ENCODE results near the gene MAP1LC3B. TPM values are rescaled to one million over a fixed set of nuclear protein-coding genes. Genes with fewer than 3 reads are reported as not detected.

Gene MAP1LC3B
- total RNA-seq, 1 donor from 2014 or later: 39.1 TPM

DNA sequence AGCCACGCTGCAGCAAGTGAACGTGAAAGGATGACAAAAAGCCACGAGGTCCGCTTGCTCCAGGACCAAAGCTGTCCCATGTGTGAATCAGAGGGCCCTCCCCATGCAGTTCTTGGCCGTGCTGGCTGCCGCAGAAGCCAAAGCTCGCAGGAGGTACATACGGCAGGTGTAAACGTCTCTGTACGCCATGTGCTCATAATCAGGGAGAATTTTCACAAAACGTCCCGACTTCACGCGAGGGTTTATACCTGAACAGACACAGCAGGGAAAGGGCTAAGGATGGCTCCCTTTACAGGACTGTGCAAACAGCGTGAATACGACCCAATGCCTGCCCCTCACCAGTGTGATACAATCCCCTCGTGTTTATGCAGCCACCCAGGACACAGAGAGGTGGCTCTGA, 33.9 kb upstream of the MAP1LC3B start:
- Histone ChIP-seq H3K9me3 (ENCODE audit: low read depth) (no peaks in the 10 kb centered on the region), H3K79me2 (ENCODE audit: low read depth) (no peaks in the 10 kb centered on the region), H3K36me3 (no peaks in the 10 kb centered on the region), H3F3A (ENCODE audit: low read depth) (no peaks in the 10 kb centered on the region), H3K9ac (no peak overlapping the region), H3K27me3 (no peaks in the 10 kb centered on the region), H3K4me2 (no peak overlapping the region), H3K27ac (no peak overlapping the region), H3K4me1 (no peaks in the 10 kb centered on the region), H4K20me1 (ENCODE audit: low read depth) (peaks cover 1% of the 10 kb centered on the region), H3K4me3 (no peak overlapping the region), H2AFZ (replicated peaks) (no peak overlapping the region)
- peaks cover 2% of the 10 kb centered on the region for H3K27me3 Mint-ChIP-seq (ENCODE audit: insufficient read depth, low read depth)
- TF ChIP-seq EZH2phosphoT487 (IDR thresholded peaks at IDR 0.05) (no peak), EZH2 (IDR thresholded peaks at IDR 0.05) (no peak)
- TF ChIP-seq, protein P1, sequence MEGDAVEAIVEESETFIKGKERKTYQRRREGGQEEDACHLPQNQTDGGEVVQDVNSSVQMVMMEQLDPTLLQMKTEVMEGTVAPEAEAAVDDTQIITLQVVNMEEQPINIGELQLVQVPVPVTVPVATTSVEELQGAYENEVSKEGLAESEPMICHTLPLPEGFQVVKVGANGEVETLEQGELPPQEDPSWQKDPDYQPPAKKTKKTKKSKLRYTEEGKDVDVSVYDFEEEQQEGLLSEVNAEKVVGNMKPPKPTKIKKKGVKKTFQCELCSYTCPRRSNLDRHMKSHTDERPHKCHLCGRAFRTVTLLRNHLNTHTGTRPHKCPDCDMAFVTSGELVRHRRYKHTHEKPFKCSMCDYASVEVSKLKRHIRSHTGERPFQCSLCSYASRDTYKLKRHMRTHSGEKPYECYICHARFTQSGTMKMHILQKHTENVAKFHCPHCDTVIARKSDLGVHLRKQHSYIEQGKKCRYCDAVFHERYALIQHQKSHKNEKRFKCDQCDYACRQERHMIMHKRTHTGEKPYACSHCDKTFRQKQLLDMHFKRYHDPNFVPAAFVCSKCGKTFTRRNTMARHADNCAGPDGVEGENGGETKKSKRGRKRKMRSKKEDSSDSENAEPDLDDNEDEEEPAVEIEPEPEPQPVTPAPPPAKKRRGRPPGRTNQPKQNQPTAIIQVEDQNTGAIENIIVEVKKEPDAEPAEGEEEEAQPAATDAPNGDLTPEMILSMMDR (IDR thresholded peaks at IDR 0.05): no peak
- no peak overlapping the region for H3K27ac Mint-ChIP-seq
- H3K9me3 Mint-ChIP-seq: no peaks in the 10 kb centered on the region
- H3K4me1 Mint-ChIP-seq: peaks cover 19% of the 10 kb centered on the region
- no peak for DNase-seq (ENCODE audit: low spot score)
- peaks cover 25% of the 10 kb centered on the region for H3K36me3 Mint-ChIP-seq
- no peak overlapping the region for H3K4me3 Mint-ChIP-seq

DNA sequence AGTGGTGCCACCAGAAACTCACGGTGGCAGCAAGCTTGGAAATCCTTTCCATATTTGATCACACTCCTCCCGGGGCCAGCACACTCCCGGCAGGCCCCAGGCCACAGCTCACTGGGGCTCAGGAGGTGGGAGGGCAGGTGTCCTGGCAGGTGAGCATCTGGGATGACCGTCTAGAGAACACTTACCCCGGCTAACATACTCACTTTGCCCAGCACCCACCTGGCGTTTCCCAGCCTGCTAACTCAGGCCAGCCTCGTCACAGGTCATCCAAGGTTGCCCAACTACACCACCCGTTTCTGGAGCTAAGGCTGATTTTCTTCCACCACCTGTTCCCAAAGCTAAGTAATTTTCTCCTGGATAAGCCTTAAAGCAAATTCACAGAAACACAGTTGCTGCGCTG, 33.4 kb upstream of the MAP1LC3B start:
- Histone ChIP-seq H3K79me2 (ENCODE audit: low read depth) (no peaks in the 10 kb centered on the region), H3K27ac (no peak overlapping the region), H4K20me1 (ENCODE audit: low read depth) (no peaks in the 10 kb centered on the region), H3K4me2 (no peak overlapping the region), H3F3A (ENCODE audit: low read depth) (no peaks in the 10 kb centered on the region), H3K36me3 (no peaks in the 10 kb centered on the region), H3K4me3 (no peak overlapping the region), H2AFZ (replicated peaks) (no peak overlapping the region), H3K9me3 (ENCODE audit: low read depth) (no peaks in the 10 kb centered on the region), H3K27me3 (no peaks in the 10 kb centered on the region), H3K9ac (no peak overlapping the region), H3K4me1 (no peaks in the 10 kb centered on the region)
- DNase-seq (ENCODE audit: low spot score): no peak
- H3K9me3 Mint-ChIP-seq: no peaks in the 10 kb centered on the region
- H3K27ac Mint-ChIP-seq: no peak overlapping the region
- peaks cover 27% of the 10 kb centered on the region for H3K36me3 Mint-ChIP-seq
- TF ChIP-seq, protein P1 (IDR thresholded peaks at IDR 0.05): no peak
- TF ChIP-seq EZH2 (IDR thresholded peaks at IDR 0.05): no peak
- TF ChIP-seq EZH2phosphoT487 (IDR thresholded peaks at IDR 0.05): no peak
- H3K4me1 Mint-ChIP-seq: peaks cover 21% of the 10 kb centered on the region
- H3K27me3 Mint-ChIP-seq (ENCODE audit: insufficient read depth, low read depth): peaks cover 2% of the 10 kb centered on the region
- no peak overlapping the region for H3K4me3 Mint-ChIP-seq

DNA sequence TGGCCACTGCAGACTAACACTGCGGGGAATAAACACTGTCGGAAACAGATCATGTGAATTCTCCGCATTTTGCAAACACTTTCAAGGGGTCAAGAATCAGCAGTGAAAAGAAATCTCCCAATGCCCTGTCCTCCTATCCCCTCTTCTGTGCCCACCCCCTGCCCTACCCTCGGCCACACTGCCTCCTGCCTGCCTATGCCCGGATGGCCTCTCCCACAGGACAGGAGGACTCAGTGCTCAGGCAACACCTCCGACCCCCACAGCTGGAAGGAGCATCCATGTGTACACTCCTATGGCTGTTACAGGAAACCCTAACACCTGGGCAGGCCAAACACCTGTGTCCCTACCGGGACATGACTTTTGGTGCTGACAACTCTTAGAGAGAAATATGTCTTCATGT, 33.0 kb upstream of the MAP1LC3B start:
- H4K20me1 ChIP-seq (ENCODE audit: low read depth): no peaks in the 10 kb centered on the region
- no peak overlapping the region for H3K9ac ChIP-seq
- no peaks in the 10 kb centered on the region for H3K4me1 ChIP-seq
- no peak for DNase-seq (ENCODE audit: low spot score)
- Mint-ChIP-seq H3K36me3 (peaks cover 27% of the 10 kb centered on the region), H3K27me3 (ENCODE audit: insufficient read depth, low read depth) (peaks cover 2% of the 10 kb centered on the region), H3K4me1 (peaks cover 22% of the 10 kb centered on the region), H3K9me3 (no peaks in the 10 kb centered on the region), H3K4me3 (no peak overlapping the region), H3K27ac (peak overlapping the region; percentile 93)
- H3K4me2 ChIP-seq: no peak overlapping the region
- H3K27me3 ChIP-seq: no peaks in the 10 kb centered on the region
- H3K79me2 ChIP-seq (ENCODE audit: low read depth): no peaks in the 10 kb centered on the region
- no peaks in the 10 kb centered on the region for H3K36me3 ChIP-seq
- no peaks in the 10 kb centered on the region for H3K9me3 ChIP-seq (ENCODE audit: low read depth)
- H3F3A ChIP-seq (ENCODE audit: low read depth): no peaks in the 10 kb centered on the region
- no peak for TF ChIP-seq EZH2phosphoT487 (IDR thresholded peaks at IDR 0.05)
- TF ChIP-seq, protein P1 (IDR thresholded peaks at IDR 0.05): no peak
- TF ChIP-seq EZH2 (IDR thresholded peaks at IDR 0.05): no peak
- no peak overlapping the region for H2AFZ ChIP-seq (replicated peaks)
- no peak overlapping the region for H3K4me3 ChIP-seq
- no peak overlapping the region for H3K27ac ChIP-seq
